Body of pancreas (tissue), 4 donors: ENCODE measurements around the gene NTRK1.

Experiments
- POLR2A ChIP-seq, 3 donors: fragments of 450-650 bp; IDR thresholded peaks; one replicate each; pipeline ENCODE4 v1.6.1; 2016; ENCODE audit warnings: antibody characterized with exemption in 3 of 3, mild to moderate bottlenecking in 2 of 3
- TF ChIP-seq, protein P1 (sequence below), 7 experiments: fragments of 450-650 bp in 4 of 7; fragments of 200-600 bp in 3 of 7; sonication (generic) in 3 of 7; IDR thresholded peaks; one replicate each; pipeline ENCODE4 v1.5.1; 2016 to 2019; ENCODE audit warnings: antibody characterized with exemption in 7 of 7

DNA sequence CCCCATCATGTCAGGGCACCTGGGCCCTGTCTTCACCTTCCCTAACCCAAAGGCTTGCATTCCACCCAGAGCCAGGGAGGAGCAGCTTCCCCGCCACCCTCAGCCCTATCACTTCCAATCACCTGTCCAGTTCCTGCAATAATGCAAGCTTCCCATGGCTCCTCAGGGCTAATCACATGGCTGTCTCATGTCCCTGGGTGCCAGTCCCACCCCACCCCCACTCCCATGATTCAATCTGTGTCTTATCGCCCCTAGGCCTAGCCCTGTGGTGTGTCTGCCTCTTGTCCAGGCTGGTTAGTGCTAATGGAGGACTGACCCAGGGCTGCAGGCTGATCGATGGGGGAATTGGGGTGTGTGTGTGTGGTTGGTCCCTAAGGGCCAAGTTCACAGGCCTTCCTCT lies 21.9 kb downstream of the NTRK1 start:
- TF ChIP-seq, protein P1, sequence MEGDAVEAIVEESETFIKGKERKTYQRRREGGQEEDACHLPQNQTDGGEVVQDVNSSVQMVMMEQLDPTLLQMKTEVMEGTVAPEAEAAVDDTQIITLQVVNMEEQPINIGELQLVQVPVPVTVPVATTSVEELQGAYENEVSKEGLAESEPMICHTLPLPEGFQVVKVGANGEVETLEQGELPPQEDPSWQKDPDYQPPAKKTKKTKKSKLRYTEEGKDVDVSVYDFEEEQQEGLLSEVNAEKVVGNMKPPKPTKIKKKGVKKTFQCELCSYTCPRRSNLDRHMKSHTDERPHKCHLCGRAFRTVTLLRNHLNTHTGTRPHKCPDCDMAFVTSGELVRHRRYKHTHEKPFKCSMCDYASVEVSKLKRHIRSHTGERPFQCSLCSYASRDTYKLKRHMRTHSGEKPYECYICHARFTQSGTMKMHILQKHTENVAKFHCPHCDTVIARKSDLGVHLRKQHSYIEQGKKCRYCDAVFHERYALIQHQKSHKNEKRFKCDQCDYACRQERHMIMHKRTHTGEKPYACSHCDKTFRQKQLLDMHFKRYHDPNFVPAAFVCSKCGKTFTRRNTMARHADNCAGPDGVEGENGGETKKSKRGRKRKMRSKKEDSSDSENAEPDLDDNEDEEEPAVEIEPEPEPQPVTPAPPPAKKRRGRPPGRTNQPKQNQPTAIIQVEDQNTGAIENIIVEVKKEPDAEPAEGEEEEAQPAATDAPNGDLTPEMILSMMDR (IDR thresholded peaks at IDR 0.05) = no peak
- no peak for TF ChIP-seq POLR2A (IDR thresholded peaks at IDR 0.05)
